Measurements from ENCODE around the gene PFDN1. TPM values are rescaled to one million over a fixed set of nuclear protein-coding genes. Genes with fewer than 3 reads are reported as not detected.

The PFDN1 gene
- total and polyA plus RNA-seq, 9 of the 15 experiments (the other 6 are each of a cell fraction or from before 2014, with no cell fraction given) = 45.5 to 215 (median 78.0) TPM

- 52% methylated on average over 5 of the region's 5 CpGs for WGBS (ENCODE audit: insufficient coverage, low coverage, missing lambda C conversion rate)
- no peak for FAIRE-seq
- BruUV-seq (replicated peaks) = no TSS peak
These were observed 5.6 kb downstream of the PFDN1 start for GRCh38 chr5:140297283-140297682.

GRCh38 chr5:140296289-140296688, 6.6 kb downstream of the PFDN1 start:
- no TSS peak for BruUV-seq (replicated peaks)
- H3K27me3 ChIP-seq (ENCODE audit: control insufficient read depth in 2 of 2, insufficient read depth in 2 of 2, low read length in 2 of 2) = no peaks in the 10 kb centered on the region
- H4K20me1 ChIP-seq (replicated peaks; ENCODE audit: control insufficient read depth, insufficient read depth, low read length) = 0 out of 2 replicates have a peak, but pooled peaks cover 3% of the 10 kb centered on the region
- no peaks in the 10 kb centered on the region for H3K9me1 ChIP-seq (ENCODE audit: control insufficient read depth, insufficient read depth, low read length)
- FAIRE-seq = no peak
- no peak overlapping the region for H3K4me2 ChIP-seq (ENCODE audit: insufficient read depth, low read length)
- H3K4me1 ChIP-seq (replicated peaks in 1 of 2; ENCODE audit: control insufficient read depth in 2 of 2, insufficient read depth in 2 of 2, low read length in 2 of 2) = peaks cover 0 to 12% of the 10 kb centered on the region in 2 experiments; a peak in 3 of 5 replicates
- 56% methylated on average over 3 of the region's 3 CpGs for WGBS (ENCODE audit: insufficient coverage, low coverage, missing lambda C conversion rate)
- H3K36me3 ChIP-seq (ENCODE audit: control insufficient read depth, insufficient read depth, low read length) = peaks cover 29% of the 10 kb centered on the region; the same call in 1 of the 3 replicates
- no peak for DNase-seq (ENCODE audit: extremely low read depth in 1 of 4, low spot score in 3 of 4)
- H3K4me3 ChIP-seq = no peak overlapping the region
- H3K9ac ChIP-seq (ENCODE audit: insufficient read depth in 1 of 2, low read depth in 2 of 2, low read length in 2 of 2) = no peak overlapping the region
- no peak overlapping the region for H2AFZ ChIP-seq (ENCODE audit: low read depth, low read length)
- in situ Hi-C loops (cut with MboI) = no loop called here
- POLR2A ChIA-PET = interaction anchor here (2.0 kb wide), 2 partner anchors 10 to 15 kb away, joined by 5 to 10 read pairs; no protein-coding TSS in a partner anchor
- ATAC-seq = 0 out of 3 replicates have a peak, but pooled peaks have one; percentile 29
- intact Hi-C loops (cut with micrococcal nuclease) = no loop called here
- peaks cover 76% of the 10 kb centered on the region for H3K79me2 ChIP-seq (ENCODE audit: control insufficient read depth, insufficient read depth, low read length)
- no peaks in the 10 kb centered on the region for H3K9me3 ChIP-seq (replicated peaks; ENCODE audit: control insufficient read depth, insufficient read depth, low read depth, low read length)
- CTCF ChIA-PET (ENCODE audit: low intra/inter-chr PET ratio) = no interaction called here
- no peak overlapping the region for H3K27ac ChIP-seq (ENCODE audit: extremely low read depth, low read depth, low read length)
- no peak for TF ChIP-seq CBX1 (IDR thresholded peaks at IDR 0.05; ENCODE audit: low read depth)
- no peak for TF ChIP-seq ZNF408 (CRISPR knock-in tag; IDR thresholded peaks at IDR 0.05; ENCODE audit: low read depth)
- TF ChIP-seq, protein P1, sequence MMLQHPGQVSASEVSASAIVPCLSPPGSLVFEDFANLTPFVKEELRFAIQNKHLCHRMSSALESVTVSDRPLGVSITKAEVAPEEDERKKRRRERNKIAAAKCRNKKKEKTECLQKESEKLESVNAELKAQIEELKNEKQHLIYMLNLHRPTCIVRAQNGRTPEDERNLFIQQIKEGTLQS (IDR thresholded peaks at IDR 0.05) = no peak
- TF ChIP-seq, protein P1 (CRISPR knock-in tag; conservative IDR thresholded peaks at IDR 0.05) = no peak
- TF ChIP-seq, protein P2, sequence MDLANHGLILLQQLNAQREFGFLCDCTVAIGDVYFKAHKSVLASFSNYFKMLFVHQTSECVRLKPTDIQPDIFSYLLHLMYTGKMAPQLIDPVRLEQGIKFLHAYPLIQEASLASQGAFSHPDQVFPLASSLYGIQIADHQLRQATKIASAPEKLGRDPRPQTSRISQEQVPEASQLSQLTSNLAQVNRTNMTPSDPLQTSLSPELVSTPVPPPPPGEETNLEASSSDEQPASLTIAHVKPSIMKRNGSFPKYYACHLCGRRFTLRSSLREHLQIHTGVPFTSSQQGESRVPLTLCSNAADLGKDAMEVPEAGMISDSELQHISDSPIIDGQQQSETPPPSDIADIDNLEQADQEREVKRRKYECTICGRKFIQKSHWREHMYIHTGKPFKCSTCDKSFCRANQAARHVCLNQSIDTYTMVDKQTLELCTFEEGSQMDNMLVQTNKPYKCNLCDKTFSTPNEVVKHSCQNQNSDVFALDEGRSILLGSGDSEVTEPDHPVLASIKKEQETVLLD (IDR thresholded peaks at IDR 0.05) = no peak
- no peak for TF ChIP-seq GATAD2A (IDR thresholded peaks at IDR 0.05)
- no peak for TF ChIP-seq NFE2 (IDR thresholded peaks at IDR 0.05; ENCODE audit: low read depth)
- TF ChIP-seq HEY1 (CRISPR knock-in tag; IDR thresholded peaks at IDR 0.05; ENCODE audit: borderline replicate concordance) = no peak
- TF ChIP-seq, protein P3, sequence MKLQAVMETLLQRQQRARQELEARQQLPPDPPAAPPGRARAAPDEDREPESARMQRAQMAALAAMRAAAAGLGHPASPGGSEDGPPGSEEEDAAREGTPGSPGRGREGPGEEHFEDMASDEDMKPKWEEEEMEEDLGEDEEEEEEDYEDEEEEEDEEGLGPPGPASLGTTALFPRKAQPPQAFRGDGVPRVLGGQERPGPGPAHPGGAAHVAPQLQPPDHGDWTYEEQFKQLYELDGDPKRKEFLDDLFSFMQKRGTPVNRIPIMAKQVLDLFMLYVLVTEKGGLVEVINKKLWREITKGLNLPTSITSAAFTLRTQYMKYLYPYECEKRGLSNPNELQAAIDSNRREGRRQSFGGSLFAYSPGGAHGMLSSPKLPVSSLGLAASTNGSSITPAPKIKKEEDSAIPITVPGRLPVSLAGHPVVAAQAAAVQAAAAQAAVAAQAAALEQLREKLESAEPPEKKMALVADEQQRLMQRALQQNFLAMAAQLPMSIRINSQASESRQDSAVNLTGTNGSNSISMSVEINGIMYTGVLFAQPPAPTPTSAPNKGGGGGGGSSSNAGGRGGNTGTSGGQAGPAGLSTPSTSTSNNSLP (IDR thresholded peaks at IDR 0.05; ENCODE audit: borderline replicate concordance, low read depth, low read length) = no peak
- no peak for TF ChIP-seq NRF1 (conservative IDR thresholded peaks at IDR 0.05 in 1 of 2, IDR thresholded peaks at IDR 0.05 in 1 of 2)

More at GRCh38 chr5:140297283-140297682, 5.6 kb downstream of the PFDN1 start:
- H3K4me3 ChIP-seq = no peak overlapping the region
- no peak overlapping the region for H2AFZ ChIP-seq (ENCODE audit: low read depth, low read length)
- no peaks in the 10 kb centered on the region for H3K9me3 ChIP-seq (replicated peaks; ENCODE audit: control insufficient read depth, insufficient read depth, low read depth, low read length)
- in situ Hi-C loops (cut with MboI) = no loop called here
- no peak for ATAC-seq
- DNase-seq (ENCODE audit: extremely low read depth in 1 of 4, low spot score in 3 of 4) = no peak
- H3K9me1 ChIP-seq (ENCODE audit: control insufficient read depth, insufficient read depth, low read length) = no peaks in the 10 kb centered on the region
- no peaks in the 10 kb centered on the region for H3K27me3 ChIP-seq (ENCODE audit: control insufficient read depth in 2 of 2, insufficient read depth in 2 of 2, low read length in 2 of 2)
- ChIA-PET CTCF (ENCODE audit: low intra/inter-chr PET ratio) (no interaction called here), POLR2A (interaction anchor here (0.7 kb wide), 1 partner anchor 66 kb away, joined by 3 read pairs; no protein-coding TSS in a partner anchor)
- intact Hi-C loops (cut with micrococcal nuclease) = no loop called here
- H4K20me1 ChIP-seq (replicated peaks; ENCODE audit: control insufficient read depth, insufficient read depth, low read length) = 0 out of 2 replicates have a peak, but pooled peaks cover 3% of the 10 kb centered on the region
- peaks cover 28% of the 10 kb centered on the region; the same call in 1 of the 3 replicates for H3K36me3 ChIP-seq (ENCODE audit: control insufficient read depth, insufficient read depth, low read length)
- H3K27ac ChIP-seq (ENCODE audit: extremely low read depth, low read depth, low read length) = no peak overlapping the region
- H3K9ac ChIP-seq (ENCODE audit: insufficient read depth in 1 of 2, low read depth in 2 of 2, low read length in 2 of 2) = no peak overlapping the region
- peaks cover 76% of the 10 kb centered on the region for H3K79me2 ChIP-seq (ENCODE audit: control insufficient read depth, insufficient read depth, low read length)
- TF ChIP-seq ZNF253 (CRISPR knock-in tag; conservative IDR thresholded peaks at IDR 0.05) (no peak), ARID2 (IDR thresholded peaks at IDR 0.05) (no peak), POU5F1 (IDR thresholded peaks at IDR 0.05; ENCODE audit: borderline replicate concordance, low read depth, low read length, partially characterized antibody) (no peak), ZNF124 (CRISPR knock-in tag; IDR thresholded peaks at IDR 0.05) (no peak)
- peaks cover 0 to 12% of the 10 kb centered on the region in 2 experiments; a peak in 3 of 5 replicates for H3K4me1 ChIP-seq (replicated peaks in 1 of 2; ENCODE audit: control insufficient read depth in 2 of 2, insufficient read depth in 2 of 2, low read length in 2 of 2)
- H3K4me2 ChIP-seq (ENCODE audit: insufficient read depth, low read length) = no peak overlapping the region

Data from K562 (cell line).